Limb (tissue), 2 donors: ENCODE results near the gene POLR2J2.
"Not testable (repeated sequence)": the region's sequence is repeated elsewhere in the genome, so short reads cannot be mapped to it uniquely, and the experiment has no call there.

ENCODE experiments used
- DNase-seq, 2 donors: peaks; one replicate each; pipeline ENCODE4 v3.0.0-alpha.2; 2016; ENCODE audit errors: extremely low spot score in 2 of 2

The POLR2J2 gene

DNA sequence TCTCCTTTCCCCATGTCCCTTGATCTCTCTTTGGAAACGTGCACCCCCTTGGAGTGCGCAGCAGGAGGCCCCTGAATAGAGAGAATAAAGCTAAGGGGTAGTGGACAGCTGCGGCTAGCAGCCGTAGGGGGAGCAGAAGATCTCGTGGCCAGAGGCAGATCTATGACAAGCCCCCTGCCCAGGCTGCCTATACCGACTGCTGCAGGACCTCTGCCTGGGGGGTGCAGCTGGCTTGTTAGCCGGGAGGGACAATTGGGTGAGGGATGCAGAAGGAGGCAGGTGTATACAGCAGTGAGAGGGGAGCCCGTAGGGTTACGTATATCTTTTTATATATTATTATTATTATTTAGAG, 469 bp upstream of the POLR2J2 start:
- not testable (repeated sequence) for DNase-seq

DNA sequence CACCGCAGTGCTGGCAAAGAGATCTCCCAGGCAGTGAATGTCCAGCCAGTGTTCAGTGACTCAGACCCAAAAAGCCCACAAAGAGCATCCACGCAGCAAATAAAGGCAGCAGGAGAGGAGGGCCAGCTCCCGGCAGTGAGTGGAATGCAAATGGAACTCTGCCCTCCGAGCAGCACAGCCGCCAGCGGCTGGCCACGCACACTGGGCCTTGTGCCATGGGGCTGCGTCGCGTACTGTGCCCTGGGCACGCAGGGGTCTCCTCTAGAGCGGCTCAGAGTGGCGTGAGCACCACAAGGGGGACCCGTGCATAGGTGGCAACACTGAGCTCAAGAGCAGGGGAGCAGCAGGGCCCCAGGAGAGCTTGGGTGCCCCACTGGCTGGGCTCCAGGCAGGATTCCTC, 3.9 kb downstream of the POLR2J2 start:
- not testable (repeated sequence) for DNase-seq

DNA sequence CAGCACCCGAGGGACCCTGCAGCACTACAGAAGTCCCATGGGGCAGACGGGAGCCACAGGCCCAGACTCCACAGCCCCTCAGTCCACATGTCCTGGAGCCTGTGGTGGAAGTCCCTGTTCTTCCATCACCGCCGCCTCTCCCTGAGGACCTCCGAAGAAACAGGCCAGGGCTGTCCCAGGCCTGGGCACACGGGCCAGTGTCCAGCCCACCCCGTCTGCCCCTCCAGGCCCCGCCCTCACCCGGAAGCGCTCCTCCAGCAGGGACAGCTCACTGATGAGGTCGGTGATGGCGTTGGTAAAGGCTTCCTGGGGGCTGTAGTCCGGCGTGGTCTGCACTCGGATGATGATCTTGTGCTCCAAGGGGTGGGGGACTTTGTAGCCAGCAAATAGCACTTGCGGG, 4.6 kb downstream of the POLR2J2 start:
- DNase-seq, result not testable (repeated sequence)

DNA sequence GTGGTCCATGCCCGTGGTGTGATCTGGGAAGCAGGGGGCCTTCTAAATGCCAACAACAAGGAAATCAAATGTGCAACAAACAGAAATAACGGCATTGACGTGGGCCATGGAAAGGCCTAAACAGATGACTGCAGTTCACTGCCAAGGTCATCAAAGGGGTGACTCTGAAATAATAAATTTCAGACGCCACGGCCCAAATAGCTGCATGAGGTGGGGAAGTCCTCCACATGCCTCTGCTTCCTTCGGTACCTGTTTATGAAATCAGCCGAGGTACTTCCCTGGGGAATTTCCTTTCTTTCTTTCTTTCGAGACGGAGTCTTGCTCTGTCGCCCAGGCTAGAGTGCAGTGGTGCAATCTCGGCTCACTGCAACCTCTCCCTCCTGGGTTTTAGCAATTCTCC, 6.7 kb downstream of the POLR2J2 start:
- DNase-seq, result not testable (repeated sequence)

- DNase-seq, result not testable (repeated sequence)
These were observed 21.5 kb downstream of the POLR2J2 start, which contains the start of gene SPDYE2B for GRCh38 chr7:102649924-102650323. SPDYE2B (plus strand) TSS chr7:102650319; CDS start chr7:102652349, 2,030 bp downstream.

GRCh38 chr7:102647813-102648212, 23.6 kb downstream of the POLR2J2 start:
- not testable (repeated sequence) for DNase-seq

- DNase-seq, result not testable (repeated sequence)
These were observed 28.1 kb downstream of the POLR2J2 start for GRCh38 chr7:102643404-102643803.

DNA sequence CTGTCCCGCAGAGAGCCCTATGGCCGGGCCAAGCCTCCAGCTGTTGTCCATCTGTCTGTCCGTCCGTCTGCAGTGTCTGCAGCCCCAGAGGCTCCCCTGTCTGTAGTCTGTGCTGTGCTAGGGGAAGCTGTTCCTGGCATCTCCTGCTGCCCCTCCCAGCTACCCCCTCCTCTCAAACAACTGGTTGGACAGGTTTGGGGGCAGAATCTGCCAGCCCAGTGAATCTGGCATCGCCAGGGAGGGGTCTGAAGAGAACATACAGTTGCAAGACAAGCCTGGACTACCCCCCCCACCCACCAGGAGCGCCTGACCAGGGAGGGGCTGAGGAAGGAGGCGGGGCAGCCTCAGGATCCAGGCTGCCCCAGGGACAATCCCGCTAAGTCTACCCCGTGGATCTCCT, 28.8 kb downstream of the POLR2J2 start, which contains the start of gene UPK3BL1:
Gene UPK3BL1 (minus strand): TSS at position 101 of the 400 bp plus-strand sequence. CDS start 50 bp downstream, at position 51.
- DNase-seq, result not testable (repeated sequence)

DNA sequence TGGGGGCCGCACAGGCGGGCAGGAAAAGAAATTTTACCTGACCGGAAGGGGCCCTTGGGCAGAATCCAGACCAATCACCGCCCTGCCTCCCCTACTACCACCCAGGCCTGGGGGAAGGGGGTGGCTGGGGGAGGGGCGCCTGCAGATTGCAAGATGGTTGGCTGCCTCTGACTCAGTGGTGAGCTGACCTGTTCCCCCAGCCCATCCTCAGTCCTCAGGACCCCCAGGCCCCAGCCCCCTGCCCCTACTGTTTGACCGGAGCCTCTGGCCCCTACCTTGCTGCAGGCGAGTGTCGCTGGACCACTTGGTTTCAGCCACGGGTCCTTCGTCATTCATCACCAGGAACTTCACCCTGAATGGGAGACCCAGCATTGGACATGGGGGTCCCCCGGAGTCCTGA, 32.6 kb downstream of the POLR2J2 start:
- DNase-seq, result peak in 1 of 2 donors; percentile 19

GRCh38 chr7:102636956-102637355, 34.5 kb downstream of the POLR2J2 start:
- DNase-seq, result not testable (repeated sequence)

GRCh38 chr7:102635354-102635753, 36.1 kb downstream of the POLR2J2 start:
- DNase-seq, result not testable (repeated sequence)

DNA sequence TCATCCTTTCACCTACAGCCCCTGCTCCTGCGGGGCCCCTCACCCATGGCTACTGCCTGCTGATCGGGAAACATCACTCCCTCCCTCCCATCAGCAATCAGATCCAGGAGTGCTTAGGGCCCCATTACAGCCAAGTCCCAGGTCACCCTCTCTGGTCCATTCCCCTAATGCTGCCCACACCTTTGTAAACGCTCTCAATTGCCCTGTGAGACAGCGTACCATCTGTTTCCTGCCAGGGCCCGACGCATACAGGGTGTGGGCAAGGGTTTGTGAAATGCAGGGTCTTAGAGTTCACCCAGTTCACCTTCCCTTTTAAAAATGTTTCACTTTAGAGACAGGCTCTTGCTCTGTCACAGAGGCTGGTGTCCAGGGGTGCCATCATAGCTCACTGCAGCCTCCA, 37.2 kb downstream of the POLR2J2 start:
- DNase-seq, result not testable (repeated sequence)

GRCh38 chr7:102630622-102631021, 40.8 kb downstream of the POLR2J2 start:
- DNase-seq, result not testable (repeated sequence)

- DNase-seq, result not testable (repeated sequence)
These were observed 44.1 kb downstream of the POLR2J2 start for GRCh38 chr7:102627271-102627904.

DNA sequence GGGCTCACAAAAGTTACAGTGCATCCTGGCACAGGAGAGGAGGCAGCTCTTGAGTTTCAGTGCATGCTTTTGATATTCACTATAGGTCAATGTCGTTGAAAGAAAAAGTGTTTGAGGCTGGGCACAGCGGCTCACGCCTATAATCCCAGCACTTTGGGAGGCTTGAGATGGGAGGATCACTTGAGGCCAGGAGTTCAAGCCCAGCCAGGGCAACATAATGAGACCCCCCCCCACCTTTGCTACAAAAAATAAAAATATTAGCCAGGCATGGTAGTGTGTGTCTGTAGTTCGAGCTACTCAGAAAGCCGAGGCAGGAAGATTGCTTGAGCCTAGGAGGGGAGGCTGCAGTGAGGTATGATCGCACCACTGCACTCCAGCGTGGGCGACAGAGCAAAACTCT, 53.3 kb downstream of the POLR2J2 start:
- DNase-seq, result peak in 1 of 2 donors; percentile 20

DNA sequence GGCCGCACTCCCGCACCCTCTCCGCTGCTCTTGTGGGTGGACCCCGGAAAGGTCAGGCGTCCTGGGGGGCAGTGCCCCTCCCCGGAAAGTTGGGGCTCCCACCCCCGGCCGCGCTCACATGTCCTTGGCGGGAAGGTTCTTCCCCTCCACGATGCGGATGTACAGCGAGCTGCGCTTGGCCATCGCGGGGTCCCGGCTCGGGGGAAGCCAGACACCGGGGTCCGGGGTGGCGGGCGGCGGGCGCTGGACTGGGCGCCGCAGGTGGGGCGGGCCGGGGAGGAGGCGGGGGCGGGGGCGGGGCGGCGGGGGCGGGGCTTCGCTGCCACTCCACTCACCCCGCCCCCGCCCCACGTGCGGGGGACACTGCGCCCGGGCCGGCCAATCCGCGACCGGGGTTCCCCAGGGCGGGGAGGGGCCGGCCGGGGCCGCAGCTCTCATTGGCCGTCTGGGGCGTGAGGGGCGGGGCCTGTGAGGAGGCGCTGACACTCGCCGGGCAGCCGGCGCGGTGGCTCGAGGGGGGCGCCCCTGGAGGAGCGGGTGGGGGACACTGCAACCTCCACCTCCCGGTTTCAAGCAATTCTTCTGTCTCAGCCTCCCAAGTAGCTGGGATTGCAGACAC, 54.8 kb downstream of the POLR2J2 start, which contains the start of gene RASA4:
Gene RASA4 (minus strand): TSS at position 250 of the 619 bp plus-strand sequence. CDS start 67 bp downstream, at position 183.
- peak in 1 of 2 donors; percentile 80 for DNase-seq
